ENCODE data around the gene RELT.

- TF ChIP-seq ATF7 (IDR thresholded peaks at IDR 0.05) (no peak), ATF7 (CRISPR knock-in tag; IDR thresholded peaks at IDR 0.05) (no peak), PRPF4 (IDR thresholded peaks at IDR 0.05; ENCODE audit: low read depth, low read length, poor library complexity, severe bottlenecking) (no peak), FIP1L1 (IDR thresholded peaks at IDR 0.05; ENCODE audit: borderline replicate concordance, insufficient read depth, low read depth, low read length) (no peak), KDM6A (CRISPR knock-in tag; IDR thresholded peaks at IDR 0.05; ENCODE audit: low read depth) (no peak), ZC3H4 (CRISPR knock-in tag; IDR thresholded peaks at IDR 0.05; ENCODE audit: borderline replicate concordance) (no peak), JUNB (CRISPR knock-in tag; IDR thresholded peaks at IDR 0.05; ENCODE audit: borderline replicate concordance) (no peak), ZNF512B (CRISPR knock-in tag; IDR thresholded peaks at IDR 0.05; ENCODE audit: borderline replicate concordance) (no peak), RAD21 (CRISPR knock-in tag; IDR thresholded peaks at IDR 0.05) (no peak), ZNF17 (CRISPR knock-in tag; IDR thresholded peaks at IDR 0.05) (no peak)
- TF ChIP-seq, protein P1, sequence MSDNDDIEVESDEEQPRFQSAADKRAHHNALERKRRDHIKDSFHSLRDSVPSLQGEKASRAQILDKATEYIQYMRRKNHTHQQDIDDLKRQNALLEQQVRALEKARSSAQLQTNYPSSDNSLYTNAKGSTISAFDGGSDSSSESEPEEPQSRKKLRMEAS (IDR thresholded peaks at IDR 0.05), result no peak
Observed at GRCh38 chr11:73394416-73395296, 18.5 kb downstream of the RELT start.
